NCI-H1092 (cell line): ENCODE data around the gene TSPEAR.

Experiments used
- DNase-seq: peaks from one replicate; lab custom pipeline; 2025; lab: John Stamatoyannopoulos, UW

Gene TSPEAR

DNA sequence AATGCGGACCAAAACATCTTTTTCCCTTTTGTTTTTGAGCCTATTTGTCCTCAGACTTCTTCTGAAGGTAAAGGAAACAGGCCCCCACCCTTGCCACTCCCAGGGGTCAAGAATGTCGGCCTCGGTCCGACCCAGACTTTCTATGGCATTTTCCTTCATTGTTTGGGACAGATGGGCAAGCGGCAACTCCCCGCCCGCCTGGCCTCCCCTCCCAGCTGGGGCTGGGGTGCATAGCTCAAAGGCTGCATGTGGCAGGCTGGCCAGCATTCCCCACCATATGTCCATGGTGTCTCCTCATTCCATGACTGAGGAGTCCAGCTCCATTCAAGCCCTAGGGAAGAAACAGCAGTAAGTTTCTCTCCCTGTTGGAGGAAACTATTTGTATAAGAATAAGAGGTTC is 29.4 kb upstream of the TSPEAR start:
- DNase-seq: no peak

DNA sequence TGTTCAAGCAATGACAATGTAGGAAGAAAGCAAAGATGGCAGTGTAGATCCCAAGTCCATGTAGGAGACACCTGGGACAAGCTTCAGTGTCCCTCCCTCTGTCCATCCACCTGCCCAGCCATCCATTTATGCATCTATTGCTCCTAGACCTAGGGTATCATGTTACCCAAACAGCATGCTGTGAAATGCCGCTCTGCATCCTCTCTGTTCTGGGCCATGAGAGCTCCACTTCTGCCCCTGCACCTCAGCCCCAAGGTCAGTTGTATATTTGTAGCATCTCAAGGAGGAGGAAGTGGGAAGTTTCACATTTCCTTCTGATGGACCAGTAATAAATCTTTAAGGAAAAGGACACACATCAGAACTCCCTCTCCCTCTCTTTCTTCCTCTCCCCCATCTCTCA is 27.9 kb upstream of the TSPEAR start:
- no peak for DNase-seq

DNA sequence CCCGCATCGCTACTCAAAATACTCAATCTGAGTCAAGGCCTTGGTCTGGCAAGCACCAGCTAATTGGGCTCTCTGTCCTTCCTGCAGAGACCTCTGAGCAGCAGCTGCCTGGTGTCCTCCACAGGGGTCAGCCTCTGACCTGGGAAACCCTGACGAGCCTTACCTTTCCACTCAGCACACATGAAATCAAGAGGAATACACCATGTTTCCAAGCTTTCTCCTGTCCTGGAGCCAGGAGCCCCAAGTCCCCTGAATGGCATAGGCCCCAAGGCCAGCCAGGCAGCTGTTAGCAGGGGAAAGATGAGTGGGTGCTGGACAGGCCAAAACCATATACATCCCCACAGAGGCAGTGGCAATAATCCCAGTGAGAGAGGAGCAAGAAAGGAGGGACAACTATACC is 27.2 kb upstream of the TSPEAR start:
- no peak for DNase-seq

DNA sequence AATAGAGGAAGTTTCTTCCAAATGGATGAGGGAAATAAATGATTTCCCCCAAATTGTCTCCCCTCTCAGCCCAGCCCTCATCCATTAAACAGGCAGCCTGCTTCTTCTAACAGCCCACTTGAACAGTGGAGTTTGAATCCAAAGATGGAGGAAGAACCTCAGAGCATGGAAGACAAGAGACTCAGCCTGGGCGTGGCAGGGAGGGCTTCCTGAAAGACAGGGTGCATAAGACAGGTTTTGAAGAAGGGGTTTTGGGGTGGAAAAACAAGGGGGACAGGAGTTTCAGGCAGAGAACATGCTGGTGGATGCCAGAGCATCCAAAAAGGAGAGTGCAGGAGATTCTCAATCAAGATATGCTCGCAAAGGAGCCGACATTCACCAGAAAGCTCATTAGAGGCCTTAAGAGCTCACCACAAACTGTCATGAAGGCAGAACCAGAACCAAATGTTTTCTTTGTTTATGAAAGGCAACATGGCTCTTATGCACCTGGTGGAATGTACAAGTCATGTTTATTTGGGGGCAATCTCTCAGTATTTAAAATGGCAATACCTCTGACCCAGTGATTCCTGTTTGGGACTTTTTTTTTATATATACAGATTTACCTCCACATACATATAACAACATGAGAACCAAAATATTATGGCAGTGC is 26.5 kb upstream of the TSPEAR start:
- DNase-seq: no peak

DNA sequence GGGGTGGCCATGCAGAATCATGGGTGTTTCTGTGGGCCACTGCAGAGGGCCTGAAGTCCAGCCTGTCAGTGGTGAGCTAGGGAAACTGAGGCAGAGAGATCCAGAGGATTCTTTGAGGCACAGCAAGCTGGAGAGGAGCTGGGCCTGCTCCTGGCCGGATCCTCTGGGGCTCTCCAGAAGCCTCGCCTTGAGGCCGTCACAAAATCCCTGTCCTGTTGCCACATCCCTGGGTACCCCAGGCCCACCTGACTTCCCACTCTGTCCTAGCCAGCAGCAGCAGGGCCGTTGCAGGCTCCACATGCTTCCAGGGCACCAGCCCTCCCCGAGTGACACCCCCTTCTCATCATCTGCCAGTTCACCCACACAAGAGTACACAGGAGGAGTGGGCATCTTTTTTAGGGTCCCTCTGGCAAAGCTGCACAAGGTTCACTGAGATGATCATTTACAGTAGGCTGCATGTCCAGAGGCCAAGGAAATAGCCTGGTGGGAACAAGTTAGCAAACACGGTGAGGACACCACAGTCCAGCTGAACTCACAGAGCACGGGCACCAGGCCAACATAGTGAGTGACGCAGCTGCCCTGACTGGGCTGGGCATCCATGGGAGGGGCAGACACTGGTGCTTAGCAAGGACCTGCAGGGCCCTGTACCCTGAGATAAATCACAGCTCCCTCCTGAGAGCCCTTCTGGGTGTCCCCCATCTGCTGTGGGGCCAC is 25.1 kb upstream of the TSPEAR start:
- peak; percentile 51 for DNase-seq

DNA sequence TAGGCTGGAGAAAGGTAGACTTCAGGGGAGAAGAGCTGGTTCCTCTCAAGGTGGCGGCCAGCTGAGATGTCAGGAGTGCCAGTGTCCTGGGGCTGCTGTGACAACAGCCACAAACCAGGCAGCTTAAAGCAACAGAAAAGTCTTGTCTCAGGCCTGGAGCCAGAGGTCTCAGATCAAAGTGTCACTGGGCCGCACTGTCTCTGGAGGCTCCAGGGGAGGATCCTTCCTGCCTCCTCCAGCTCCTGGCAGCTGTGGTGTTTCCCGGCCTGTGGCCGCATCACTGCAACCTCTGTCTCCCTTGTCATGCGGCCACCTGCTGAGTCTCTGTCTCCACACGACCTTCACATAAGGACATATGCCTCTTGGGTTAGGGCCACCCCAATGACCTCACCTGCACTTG is 24.4 kb upstream of the TSPEAR start:
- no peak for DNase-seq

DNA sequence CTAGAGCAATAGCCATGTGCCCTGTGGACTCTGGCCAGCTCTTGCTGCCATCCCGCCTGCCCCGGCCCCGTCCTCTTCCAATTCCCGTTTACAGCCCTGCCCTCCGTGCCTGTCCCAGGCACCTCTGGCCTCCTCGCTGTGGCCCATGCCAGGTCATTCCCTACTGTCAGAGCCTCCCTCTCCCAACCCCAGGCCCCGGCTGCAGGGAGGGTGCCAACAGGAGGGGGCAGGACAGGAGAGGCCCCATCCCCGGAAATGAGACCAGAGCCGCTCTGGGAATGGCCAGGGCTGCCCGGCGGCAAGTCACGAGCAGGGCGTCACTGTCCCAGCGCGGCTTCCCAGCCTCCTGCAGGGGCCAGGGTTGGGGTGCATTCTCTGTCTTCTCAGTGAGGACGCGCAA is 23.5 kb upstream of the TSPEAR start:
- DNase-seq: no peak

DNA sequence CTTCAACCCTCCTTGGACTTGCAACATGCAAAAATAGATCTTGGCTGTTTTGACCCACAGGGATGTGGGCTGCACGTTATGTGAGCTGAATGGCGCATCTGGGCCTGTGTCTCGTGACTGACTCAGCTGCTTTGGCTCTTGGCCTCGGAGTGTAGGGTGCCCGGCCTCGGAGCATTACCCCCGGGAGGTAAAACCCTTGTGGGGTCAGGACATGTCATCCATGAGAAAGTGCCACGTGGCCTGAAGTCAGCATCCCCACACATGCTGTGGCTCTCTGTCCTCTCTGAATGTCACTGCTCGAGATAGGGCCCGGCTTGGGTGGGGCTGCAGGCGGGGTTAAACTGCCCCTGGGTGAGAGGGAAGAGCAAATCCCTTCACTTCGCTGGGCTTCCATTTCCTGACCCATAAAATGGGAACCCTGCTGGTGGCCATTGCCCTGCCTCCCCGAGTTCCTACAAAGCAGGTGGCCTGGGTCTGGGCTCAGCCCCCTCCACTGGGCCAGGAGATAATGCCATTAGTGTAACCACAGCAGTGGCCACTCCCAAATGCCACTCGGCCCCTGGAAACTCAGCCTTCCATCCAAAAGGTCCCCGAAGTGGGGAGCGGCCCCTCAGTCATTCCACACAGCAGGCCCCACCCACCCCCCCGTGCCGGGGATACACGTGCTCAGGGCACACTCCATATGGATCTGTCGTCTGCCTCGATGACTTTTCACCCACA is 22.8 kb upstream of the TSPEAR start:
- no peak for DNase-seq

DNA sequence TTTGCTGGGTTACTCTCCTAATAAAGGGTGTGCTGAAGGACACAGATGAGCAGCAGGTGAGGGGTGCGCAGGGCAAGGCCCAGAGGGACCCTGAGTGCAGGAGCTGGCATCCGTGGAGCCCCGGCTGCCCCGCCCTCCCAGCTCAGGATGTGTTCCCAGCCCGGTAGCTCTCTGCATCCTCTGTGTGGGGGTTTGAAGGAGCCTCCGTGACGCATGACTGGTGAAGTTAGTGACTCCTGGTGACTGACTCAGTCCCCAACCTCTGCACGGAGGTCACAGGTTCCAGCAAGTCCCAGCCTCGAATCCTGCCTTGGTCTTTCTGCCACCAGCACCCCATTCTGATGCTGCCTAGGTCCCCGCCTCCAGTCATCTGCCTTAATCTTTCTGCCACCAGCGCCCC is 21.6 kb upstream of the TSPEAR start:
- DNase-seq: no peak

DNA sequence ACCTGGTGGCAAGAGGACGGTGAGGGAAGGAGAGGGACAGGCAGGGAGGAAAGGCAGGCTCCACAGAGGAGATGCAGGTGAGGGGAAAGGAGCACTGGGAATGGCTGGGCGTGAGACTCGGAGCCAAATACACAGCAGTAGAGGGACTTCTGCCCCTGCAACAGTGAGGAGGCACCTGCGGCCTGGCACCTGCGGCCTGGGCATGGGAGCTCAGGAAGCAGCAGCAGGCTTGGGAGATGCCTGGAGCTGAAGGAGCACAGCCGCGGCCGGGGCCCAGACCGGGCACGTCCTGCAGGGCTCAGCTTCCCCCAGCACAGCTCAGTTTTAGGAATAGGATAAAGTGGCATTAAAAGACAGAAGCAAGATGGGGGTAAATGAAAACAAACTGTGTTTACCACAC is 20.9 kb upstream of the TSPEAR start:
- no peak for DNase-seq

DNA sequence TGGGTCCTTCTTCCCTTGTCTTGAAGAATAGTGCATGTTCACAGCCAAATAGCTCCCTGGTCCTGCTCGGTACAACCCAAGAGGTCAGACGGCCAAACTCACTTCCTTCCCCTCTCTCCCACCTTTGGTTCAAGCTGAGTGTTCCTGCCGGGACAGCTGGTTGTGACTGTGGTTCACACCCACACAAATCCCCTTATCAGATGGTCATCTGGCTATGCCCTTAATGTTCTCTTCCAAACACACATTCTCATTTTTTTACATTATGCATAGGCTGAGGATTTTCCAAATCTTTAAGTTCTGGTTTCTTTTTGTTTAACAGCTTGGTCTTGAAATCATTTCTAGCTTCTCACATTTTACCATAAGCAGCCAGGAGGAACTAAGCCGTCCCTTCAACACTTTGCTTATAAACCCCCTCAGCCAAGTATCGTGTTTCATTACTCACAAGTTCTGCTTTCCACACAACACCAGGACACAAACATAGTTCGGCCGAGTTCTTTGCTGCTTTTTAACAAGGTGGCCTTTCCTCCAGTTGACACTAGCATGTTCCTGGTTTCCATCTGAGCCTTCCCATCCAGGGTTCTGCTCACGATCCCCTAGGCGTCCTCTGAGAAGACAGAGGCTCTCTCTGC is 19.7 kb upstream of the TSPEAR start:
- DNase-seq: no peak

DNA sequence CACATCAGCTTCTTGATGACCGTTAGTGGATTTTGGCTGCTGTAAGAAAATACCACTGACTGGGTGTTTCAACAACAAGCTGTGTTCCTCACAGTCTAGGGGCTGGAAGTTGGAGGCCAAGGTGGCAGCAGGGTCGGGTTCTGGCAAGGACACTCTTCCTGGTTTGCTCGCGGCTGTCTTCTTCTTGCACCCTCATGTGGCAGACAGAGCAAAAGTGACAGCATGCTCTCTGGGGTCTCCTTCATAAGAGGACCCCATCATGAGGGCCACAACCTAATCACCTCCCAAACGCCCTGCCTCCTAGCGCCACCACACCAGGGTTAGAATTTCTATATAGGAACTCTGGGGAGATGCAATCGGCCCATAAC is 18.6 kb upstream of the TSPEAR start:
- DNase-seq: no peak

DNA sequence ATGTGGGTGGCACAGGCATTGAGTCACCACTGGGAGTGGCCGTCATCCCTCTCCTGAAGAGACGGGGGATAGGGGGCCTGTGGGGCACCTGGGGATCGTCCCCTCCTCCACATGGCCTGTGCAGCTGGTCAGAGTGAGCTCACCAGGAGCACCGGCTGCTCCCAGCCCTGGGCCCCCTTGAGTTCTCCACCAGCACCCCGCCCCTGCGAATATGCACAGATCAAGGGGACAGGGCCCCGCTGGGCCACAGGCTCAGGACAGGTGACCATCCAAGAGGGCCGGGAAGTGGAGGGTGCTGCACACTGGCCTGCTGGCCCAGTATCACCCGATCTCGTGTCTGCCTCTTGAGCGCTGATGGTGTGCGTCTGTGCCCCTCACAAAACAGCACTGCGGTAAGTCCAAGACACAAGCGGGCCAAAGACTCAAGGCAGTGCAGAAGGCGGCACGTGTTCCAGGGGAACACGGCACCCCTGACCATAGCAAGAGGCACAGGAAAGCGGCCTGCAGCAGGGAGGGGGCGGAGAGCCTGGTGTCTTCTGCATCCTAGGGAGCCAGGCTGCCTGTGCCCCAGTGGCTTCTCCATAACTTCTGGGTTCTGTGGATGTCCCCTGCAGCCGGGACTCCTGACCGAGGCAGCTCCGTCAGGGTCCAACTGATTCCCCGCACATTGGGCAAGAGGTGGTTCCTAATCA is 18.1 kb upstream of the TSPEAR start:
- no peak for DNase-seq

DNA sequence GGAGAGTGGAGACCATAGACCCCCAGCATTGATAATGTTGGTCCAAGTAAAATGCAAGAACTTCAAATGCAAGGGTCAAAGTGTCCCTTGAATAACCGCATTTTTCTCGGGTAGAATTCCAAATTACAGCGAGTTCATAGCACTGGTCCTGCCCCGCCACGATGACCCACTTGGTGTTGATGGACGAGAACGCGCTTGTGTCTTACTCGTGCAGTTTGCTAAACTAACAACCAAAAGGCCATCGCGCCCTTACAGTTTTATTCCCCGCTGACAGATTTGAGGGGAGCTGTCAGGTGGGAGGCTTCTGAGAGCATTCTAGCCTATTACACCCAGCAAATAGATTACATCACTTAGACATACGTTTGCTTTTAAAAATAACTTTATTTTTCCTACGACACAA is 17.3 kb upstream of the TSPEAR start:
- DNase-seq: no peak

DNA sequence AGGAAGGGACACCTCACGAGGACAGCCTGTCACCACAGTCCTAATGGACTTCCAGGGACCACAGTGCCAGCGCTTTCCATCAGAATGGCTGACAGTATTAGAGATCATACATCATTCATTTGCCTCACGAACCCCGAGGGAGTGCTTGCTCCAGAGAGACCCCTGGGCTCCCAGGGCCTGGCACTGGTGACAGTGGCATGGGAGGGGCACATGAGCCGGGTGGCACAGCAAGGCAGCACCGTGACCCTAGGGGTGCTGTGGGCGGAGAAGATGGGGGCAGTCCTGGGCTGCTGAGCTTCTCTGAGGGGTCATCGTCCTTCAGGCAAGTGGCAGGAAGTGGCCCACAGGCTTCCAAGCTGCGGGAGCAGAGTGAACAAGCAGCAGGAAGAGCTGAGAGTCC is 16.4 kb upstream of the TSPEAR start:
- DNase-seq: no peak

DNA sequence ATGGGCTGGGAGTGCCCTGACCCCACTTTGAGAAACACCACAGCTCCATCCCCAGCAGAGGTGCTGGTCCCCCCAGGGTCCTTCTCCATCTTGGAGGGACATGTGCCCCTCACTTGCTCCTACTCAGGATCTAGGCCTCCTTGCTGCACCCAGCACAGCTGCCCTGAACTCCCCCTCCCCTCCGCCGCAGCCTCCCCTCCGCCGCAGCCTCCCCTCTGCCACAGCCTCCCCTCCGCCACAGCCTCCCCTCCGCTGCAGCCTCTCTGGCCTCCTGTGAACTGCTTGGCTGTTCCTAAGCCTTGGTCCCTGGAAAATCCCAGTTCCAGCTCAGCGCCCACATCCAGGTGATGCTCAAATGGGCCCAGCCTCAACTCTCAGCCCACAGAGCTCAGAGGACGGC is 15.9 kb upstream of the TSPEAR start:
- DNase-seq: no peak

DNA sequence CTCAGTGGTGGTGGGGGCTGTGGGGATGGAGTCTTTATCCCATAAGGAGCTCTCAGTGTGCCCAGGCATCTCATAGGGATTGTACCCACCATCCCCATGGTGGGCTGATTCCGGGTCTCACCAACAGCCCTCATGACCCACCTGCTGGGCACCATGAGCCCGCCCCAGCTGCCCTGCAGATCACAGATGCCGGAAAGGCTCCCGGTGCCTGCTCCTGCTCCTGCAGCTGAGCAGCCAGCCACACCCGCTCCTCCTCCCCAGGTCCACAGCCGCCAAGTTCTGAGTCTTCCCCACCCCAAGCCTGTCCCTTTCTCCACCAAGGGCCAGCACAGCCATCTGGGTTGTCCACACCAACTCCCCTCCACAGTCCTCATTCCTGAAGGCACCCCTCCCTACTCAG is 15.5 kb upstream of the TSPEAR start:
- DNase-seq: no peak

DNA sequence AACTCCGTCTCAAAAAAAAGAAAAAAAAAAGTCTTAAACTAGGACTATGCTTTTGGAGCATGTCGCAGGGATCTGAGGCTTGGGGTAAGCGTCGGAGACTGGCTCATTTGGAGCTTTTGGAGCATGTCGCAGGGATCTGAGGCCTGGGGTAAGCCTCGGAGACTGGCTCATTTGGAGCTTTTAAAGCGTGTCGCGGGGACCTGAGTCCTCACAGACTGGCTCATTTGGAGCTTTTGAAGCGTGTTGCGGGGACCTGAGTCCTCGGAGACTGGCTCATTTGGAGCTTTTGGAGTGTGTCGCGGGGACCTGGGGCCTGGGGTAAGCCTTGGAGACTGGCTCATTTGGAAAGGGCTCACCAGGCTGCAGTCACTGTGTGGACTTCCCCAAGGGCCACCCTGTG is 13.6 kb upstream of the TSPEAR start:
- DNase-seq: no peak

DNA sequence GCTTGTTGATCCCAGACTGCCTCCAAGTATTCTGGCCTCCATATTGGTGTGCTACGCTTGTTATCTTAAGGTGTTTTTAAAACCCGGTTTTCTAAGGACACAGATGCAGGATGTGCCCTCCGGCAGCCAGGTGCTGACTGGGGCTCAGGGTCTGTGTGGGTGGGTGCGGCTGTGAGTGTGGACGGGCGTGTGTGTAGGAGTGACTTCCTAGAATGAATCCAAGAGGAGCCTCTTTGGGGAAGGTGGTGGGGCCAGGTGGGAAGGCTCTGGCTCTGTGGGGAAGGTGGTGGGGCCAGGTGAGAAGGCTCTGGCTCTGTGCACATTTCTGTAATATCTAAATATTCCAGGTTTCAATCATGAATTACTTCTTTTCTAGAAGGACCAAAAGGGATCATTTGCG is 12.8 kb upstream of the TSPEAR start:
- no peak for DNase-seq

DNA sequence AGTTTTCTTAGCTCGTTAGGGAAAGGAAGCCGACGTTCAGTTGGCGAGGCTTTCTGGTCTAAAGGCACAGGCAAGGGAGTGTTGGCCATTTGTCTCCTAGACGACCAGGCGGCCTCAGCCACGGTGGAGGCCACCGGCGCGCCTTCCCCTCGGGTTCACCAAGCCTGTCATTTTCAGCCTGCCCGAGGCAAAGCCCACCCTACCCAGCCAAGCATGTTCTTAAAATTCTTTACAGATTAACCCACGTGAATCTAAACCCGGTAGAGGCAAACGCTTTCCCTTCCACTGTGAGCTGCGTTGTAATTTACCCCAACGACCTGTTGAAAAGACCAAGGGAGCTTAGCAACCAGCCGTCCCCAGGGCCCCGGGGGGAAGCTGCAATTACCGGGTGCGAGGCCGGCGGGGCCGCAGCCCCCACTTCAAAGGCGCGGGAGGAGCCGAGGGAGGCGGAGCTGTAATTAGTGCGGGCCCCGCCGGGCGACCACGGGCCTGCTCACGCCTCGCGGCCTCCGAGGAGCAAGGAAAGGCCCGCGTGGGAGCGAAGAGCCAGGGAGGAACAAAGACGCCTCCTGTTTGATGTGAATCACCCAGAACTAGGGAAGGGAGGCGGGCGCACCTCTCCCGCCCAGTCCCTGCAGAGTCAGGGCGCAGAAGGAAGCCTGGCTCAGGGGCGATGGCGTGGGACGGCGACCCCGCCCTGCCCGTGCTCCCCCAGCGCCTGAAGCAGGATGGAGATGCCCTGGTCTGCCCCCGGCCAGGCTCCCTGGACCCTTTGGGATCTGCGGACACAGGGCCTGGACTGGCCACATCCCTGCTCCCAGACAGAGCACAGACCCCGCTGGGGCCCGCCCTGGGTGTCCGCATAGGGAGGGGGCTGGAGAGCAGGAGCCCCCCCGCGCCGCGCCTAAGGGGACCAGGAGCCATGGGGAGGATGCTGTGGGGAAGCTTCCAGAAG is 12.1 kb upstream of the TSPEAR start:
- no peak for DNase-seq

DNA sequence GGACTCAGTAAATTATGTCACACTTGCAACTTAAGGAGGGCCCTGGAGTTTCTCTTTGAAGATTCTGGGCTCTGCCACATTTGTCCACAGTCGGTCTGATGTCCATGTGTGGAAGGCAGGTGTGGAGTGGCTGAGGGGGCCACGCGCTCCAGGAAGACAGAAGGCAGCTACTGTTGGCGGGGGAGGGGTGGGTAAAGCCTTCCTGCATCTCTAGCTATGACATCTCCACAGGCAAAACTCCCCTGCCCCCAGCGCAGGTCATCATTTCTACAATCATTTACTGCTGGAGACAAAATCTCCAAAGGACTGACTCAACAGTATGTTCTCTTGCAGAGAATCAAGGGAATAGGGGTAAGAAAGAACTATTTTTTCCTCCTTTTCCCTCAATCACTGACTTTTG is 11.4 kb upstream of the TSPEAR start:
- no peak for DNase-seq
